T-cell (primary cell): ENCODE measurements around the gene CBR3. TPM values are rescaled to one million over a fixed set of nuclear protein-coding genes. Genes with fewer than 3 reads are reported as not detected.
A peak's percentile ranks its signal among the peaks of the same experiment; 100 is the strongest.

ENCODE experiments used
- ATAC-seq, 4 experiments: fragments of 200-7000 bp in 3 of 4; fragments of 150-1000 bp in 1 of 4; cut with Tn5 transposase; replicated peaks in 1 of 4; 1 replicate in 3 of 4; 2 replicates in 1 of 4; pipeline ENCODE4 v1.10.0; 2021; ENCODE audit warnings: moderate library complexity in 3 of 4, mild to moderate bottlenecking in 2 of 4, moderate number of reproducible peaks in 1 of 4
- CTCF ChIA-PET, 2 donors: fragments of 300-600 bp; sonication (Branson Sonifier 250); formaldehyde crosslinking; loops; one replicate each; lab custom pipeline; 2022; ENCODE audit warnings: antibody characterized with exemption in 2 of 2; lab: Charles Lee
- POLR2A ChIA-PET, 2 donors: fragments of 300-600 bp; sonication (Branson Sonifier 250); formaldehyde crosslinking; loops; one replicate each; lab custom pipeline; 2022; ENCODE audit warnings: antibody characterized with exemption in 2 of 2; lab: Charles Lee
- DNase-seq, 35 experiments: peaks; one replicate each; pipeline versions ENCODE4 v3.0.0 to v3.0.0-alpha.2; 2013 to 2023
- H3K27ac ChIP-seq: one replicate; pipeline ENCODE4 v1.5.1; 2013; ENCODE audit warnings: low read length
- H3K27me3 ChIP-seq, 2 experiments: replicated peaks in 1 of 2; 1 replicate in 1 of 2; 2 replicates in 1 of 2; pipeline versions ENCODE4 v1.6.1 to v1.7.0; 2013; ENCODE audit warnings: low read length in 1 of 2, mixed read lengths in 1 of 2; ENCODE audit not compliant: control insufficient read depth in 2 of 2, insufficient read depth in 2 of 2; ENCODE audit errors: extremely low read depth in 1 of 2
- H3K36me3 ChIP-seq, 2 donors: 1 replicate in 1 of 2; 2 replicates in 1 of 2; pipeline versions ENCODE4 v1.6.1 to v1.7.0; 2013; ENCODE audit warnings: low read length in 1 of 2; ENCODE audit not compliant: control insufficient read depth in 2 of 2, insufficient read depth in 1 of 2; ENCODE audit errors: extremely low read depth in 1 of 2
- H3K4me1 ChIP-seq, 2 experiments: 1 replicate in 1 of 2; 2 replicates in 1 of 2; pipeline versions ENCODE4 v1.6.1 to v1.7.0; 2013; ENCODE audit warnings: low read length in 2 of 2, mixed read lengths in 1 of 2; ENCODE audit not compliant: insufficient read depth in 2 of 2, control insufficient read depth in 1 of 2; ENCODE audit errors: extremely low read depth in 1 of 2
- H3K4me3 ChIP-seq, 2 donors: 1 replicate in 1 of 2; 2 replicates in 1 of 2; pipeline versions ENCODE4 v1.5.1 to v1.7.0; 2013; ENCODE audit warnings: mild to moderate bottlenecking in 2 of 2, low read length in 1 of 2, moderate library complexity in 1 of 2; ENCODE audit not compliant: control insufficient read depth in 1 of 2; ENCODE audit errors: extremely low read depth in 1 of 2
- H3K9me3 ChIP-seq: 2 replicates; pipeline ENCODE4 v1.7.0; 2013
- H3K27ac Mint-ChIP-seq, 2 donors: one replicate each; pipeline ENCODE4 v1.8.0; 2020 to 2021; ENCODE audit warnings: mild to moderate bottlenecking in 2 of 2, mixed read lengths in 2 of 2
- H3K27me3 Mint-ChIP-seq, 2 donors: one replicate each; pipeline ENCODE4 v1.8.0; 2021 to 2022; ENCODE audit warnings: mixed read lengths in 2 of 2
- H3K36me3 Mint-ChIP-seq: one replicate; pipeline ENCODE4 v1.8.0; 2021; ENCODE audit warnings: mixed read lengths
- H3K4me1 Mint-ChIP-seq, 3 donors: one replicate each; pipeline ENCODE4 v1.8.0; 2020 to 2022; ENCODE audit warnings: mixed read lengths in 3 of 3, mild to moderate bottlenecking in 1 of 3
- H3K4me3 Mint-ChIP-seq, 3 donors: one replicate each; pipeline ENCODE4 v1.8.0; 2020 to 2022; ENCODE audit warnings: mild to moderate bottlenecking in 3 of 3, mixed read lengths in 3 of 3, moderate library complexity in 3 of 3
- H3K9me3 Mint-ChIP-seq, 3 donors: one replicate each; pipeline ENCODE4 v1.8.0; 2020 to 2022; ENCODE audit warnings: mixed read lengths in 3 of 3
- WGBS: methylation state at CpG from one replicate; pipeline ENCODE4 v1.1.5; 2013; ENCODE audit warnings: missing lambda C conversion rate; ENCODE audit not compliant: insufficient coverage; 5-methylcytosine and 5-hydroxymethylcytosine counted together
- total RNA-seq, 35 experiments: library from RNA in 6 of 35; stranded (reverse) in 6 of 35; fragments of 120-200 nt in 1 of 35; gene quantifications; one replicate each; pipeline versions ENCODE4 v1.2.1 to v1.2.4 and lab custom pipeline; 2013 to 2026

Gene CBR3
- total RNA-seq (10 to 100 TPM in 2 of 5 donors, 1 to 10 TPM in 2, under 1 TPM in 1; 0.85 to 16.1 (median 8.1) TPM), total RNA-seq (lab: John Stamatoyannopoulos, UW) (1.7 to 16.7 (median 4.8) reads per million in 29 experiments)
- 8.5 TPM for total RNA-seq (2013)

DNA sequence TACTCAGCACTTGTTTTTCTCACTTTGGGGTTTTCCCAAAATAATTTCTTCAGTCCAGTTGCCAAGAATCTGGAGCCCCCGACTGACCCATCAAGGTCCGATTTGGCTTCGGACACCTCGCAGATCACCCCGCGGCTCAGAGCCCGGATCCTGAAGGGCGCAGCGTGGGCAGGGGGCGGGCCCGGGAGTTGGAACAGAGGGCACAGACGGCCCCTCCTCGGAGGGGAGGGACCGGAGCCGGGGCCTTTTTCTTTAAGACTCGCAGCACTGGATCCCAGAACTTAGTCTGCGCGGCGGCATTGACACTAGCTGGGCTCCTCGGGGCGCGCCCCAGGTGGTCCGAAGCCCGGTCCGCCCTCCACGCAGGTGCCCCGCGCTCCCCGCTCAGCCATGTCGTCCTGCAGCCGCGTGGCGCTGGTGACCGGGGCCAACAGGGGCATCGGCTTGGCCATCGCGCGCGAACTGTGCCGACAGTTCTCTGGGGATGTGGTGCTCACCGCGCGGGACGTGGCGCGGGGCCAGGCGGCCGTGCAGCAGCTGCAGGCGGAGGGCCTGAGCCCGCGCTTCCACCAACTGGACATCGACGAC lies at the start of gene CBR3:
CBR3 (plus strand) TSS at position 277 of the 588 bp plus-strand sequence; CDS start at position 391, 114 bp downstream.
- H3K4me1 Mint-ChIP-seq = peaks cover 23 to 28% (median 27%) of the 10 kb centered on the region in 3 donors
- no peaks in the 10 kb centered on the region for H3K27me3 Mint-ChIP-seq
- H3K36me3 Mint-ChIP-seq = peaks cover 3% of the 10 kb centered on the region
- POLR2A ChIA-PET = interaction anchor here in 1 of 2 donors (0.8 kb wide), 1 partner anchor 164 kb away, joined by 3 read pairs; no protein-coding TSS in a partner anchor
- no peaks in the 10 kb centered on the region for H3K9me3 Mint-ChIP-seq
- Histone ChIP-seq H3K27ac (peak within 1 kb of the TSS; percentile 49), H3K27me3 (peaks cover 0 to 8% of the 10 kb centered on the region in 2 experiments), H3K9me3 (no peaks in the 10 kb centered on the region), H3K4me1 (peaks cover 4 to 28% of the 10 kb centered on the region in 2 experiments), H3K36me3 (no peaks in the 10 kb centered on the region), H3K4me3 (peak within 1 kb of the TSS; percentile 76 to 85)
- peak within 1 kb of the TSS; percentile 86 to 95 (median 90) for H3K4me3 Mint-ChIP-seq
- under 1% methylated on average over 53 of the region's 53 CpGs for WGBS
- peak in 26 of 35 experiments; percentile 22 to 63 (median 37) for DNase-seq
- CTCF ChIA-PET = no interaction called here
- peak within 1 kb of the TSS; percentile 89 to 91 for H3K27ac Mint-ChIP-seq
- peak; percentile 48 to 59 (median 55) for ATAC-seq

GRCh38 chr21:36087362-36088138 lies 47.3 kb upstream of the CBR3 start:
- no peak overlapping the region for H3K4me3 ChIP-seq

GRCh38 chr21:36089946-36090345 lies 44.9 kb upstream of the CBR3 start:
- ATAC-seq = no peak
- CTCF ChIA-PET = no interaction called here
- no CpG with 5 or more reads among the region's 3 CpGs for WGBS

More at GRCh38 chr21:36087362-36088138, 47.3 kb upstream of the CBR3 start:
- ATAC-seq (no peak), DNase-seq (no peak)
- Mint-ChIP-seq H3K9me3 (no peaks in the 10 kb centered on the region), H3K27me3 (no peaks in the 10 kb centered on the region), H3K4me1 (peaks cover 4 to 14% (median 12%) of the 10 kb centered on the region in 3 donors), H3K4me3 (no peak overlapping the region), H3K36me3 (no peaks in the 10 kb centered on the region), H3K27ac (no peak overlapping the region)
- H3K4me1 ChIP-seq = no peaks in the 10 kb centered on the region
- no peaks in the 10 kb centered on the region for H3K36me3 ChIP-seq
- POLR2A ChIA-PET = no interaction called here
- no peaks in the 10 kb centered on the region for H3K9me3 ChIP-seq
- no peak overlapping the region for H3K27ac ChIP-seq
- H3K27me3 ChIP-seq = no peaks in the 10 kb centered on the region
- WGBS = no CpG with 5 or more reads among the region's 6 CpGs
- CTCF ChIA-PET = interaction anchor here in 1 of 2 donors (0.5 kb wide), 1 partner anchor 51 kb away, joined by 4 read pairs; no protein-coding TSS in a partner anchor

DNA sequence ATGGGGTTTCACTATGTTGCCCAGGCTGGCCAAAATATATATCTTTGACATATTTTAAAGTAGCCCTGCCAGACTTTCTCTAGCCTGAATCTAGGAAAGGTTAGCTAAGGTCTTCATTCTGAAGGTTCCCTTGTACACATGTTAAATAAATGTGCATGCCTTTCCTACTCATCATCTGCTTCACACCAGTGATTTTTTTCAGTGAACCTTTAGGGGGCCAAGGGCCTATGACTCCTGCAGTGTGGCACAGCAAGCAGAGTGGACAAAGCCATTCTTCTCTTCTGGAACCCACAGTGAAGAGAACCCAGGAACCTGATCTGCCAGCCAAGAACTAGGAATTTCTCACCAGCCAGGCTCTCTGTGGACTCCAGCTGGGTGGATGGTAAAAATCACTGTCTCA lies 42.2 kb upstream of the CBR3 start:
- peaks cover 6 to 13% (median 7%) of the 10 kb centered on the region in 3 donors for H3K9me3 Mint-ChIP-seq
- Histone ChIP-seq H3K36me3 (no peaks in the 10 kb centered on the region), H3K9me3 (no peaks in the 10 kb centered on the region), H3K27me3 (peaks cover 0 to 16% of the 10 kb centered on the region in 2 experiments), H3K4me3 (no peak overlapping the region), H3K4me1 (no peaks in the 10 kb centered on the region), H3K27ac (no peak overlapping the region)
- peaks cover 4 to 10% of the 10 kb centered on the region in 2 donors for H3K27me3 Mint-ChIP-seq
- H3K27ac Mint-ChIP-seq = no peak overlapping the region
- H3K36me3 Mint-ChIP-seq = peaks cover 6% of the 10 kb centered on the region
- ChIA-PET POLR2A (no interaction called here), CTCF (no interaction called here)
- H3K4me3 Mint-ChIP-seq = no peak overlapping the region
- no peak for ATAC-seq
- H3K4me1 Mint-ChIP-seq = no peaks in the 10 kb centered on the region
- DNase-seq = no peak

More at GRCh38 chr21:36089946-36090345, 44.9 kb upstream of the CBR3 start:
- POLR2A ChIA-PET = no interaction called here
- Mint-ChIP-seq H3K27me3 (peaks cover 4 to 10% of the 10 kb centered on the region in 2 donors), H3K36me3 (peaks cover 6% of the 10 kb centered on the region), H3K4me1 (peaks cover 4 to 14% (median 12%) of the 10 kb centered on the region in 3 donors), H3K27ac (no peak overlapping the region), H3K9me3 (peaks cover 6 to 13% (median 7%) of the 10 kb centered on the region in 3 donors), H3K4me3 (no peak overlapping the region)
- Histone ChIP-seq H3K27ac (no peak overlapping the region), H3K4me3 (no peak overlapping the region), H3K36me3 (no peaks in the 10 kb centered on the region), H3K27me3 (peaks cover 0 to 14% of the 10 kb centered on the region in 2 experiments), H3K4me1 (no peaks in the 10 kb centered on the region), H3K9me3 (no peaks in the 10 kb centered on the region)
- DNase-seq = no peak

DNA sequence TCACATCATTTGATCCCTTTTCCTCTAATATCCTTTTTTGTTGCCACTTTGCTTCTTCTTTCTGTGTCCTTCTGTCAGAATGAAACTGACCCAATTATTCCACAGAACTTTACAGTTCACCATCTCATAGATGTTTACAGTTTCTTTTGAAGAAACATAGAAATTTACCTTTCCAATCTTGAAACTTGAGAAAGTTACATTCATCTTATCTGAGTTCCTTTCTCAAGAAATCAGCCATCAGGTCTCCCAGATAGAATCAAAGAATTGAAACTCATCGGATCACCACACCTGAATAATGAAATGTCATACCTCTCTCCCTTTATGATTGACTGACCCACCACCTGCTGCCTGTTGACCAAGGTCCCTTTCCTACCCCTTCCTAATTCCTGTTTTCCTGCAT lies 41.4 kb upstream of the CBR3 start:
- Mint-ChIP-seq H3K27me3 (peaks cover 4 to 10% of the 10 kb centered on the region in 2 donors), H3K27ac (no peak overlapping the region), H3K4me1 (no peaks in the 10 kb centered on the region), H3K4me3 (no peak overlapping the region), H3K9me3 (peaks cover 6 to 13% (median 7%) of the 10 kb centered on the region in 3 donors), H3K36me3 (peaks cover 6% of the 10 kb centered on the region)
- no peak for ATAC-seq
- no peaks in the 10 kb centered on the region for H3K9me3 ChIP-seq
- no peaks in the 10 kb centered on the region for H3K36me3 ChIP-seq
- CTCF ChIA-PET = interaction anchor here in 1 of 2 donors (1.2 kb wide), 1 partner anchor 10 kb away, joined by 3 read pairs; no protein-coding TSS in a partner anchor
- no peak overlapping the region for H3K4me3 ChIP-seq
- no peak for DNase-seq
- no CpG with 5 or more reads among the region's 1 CpG for WGBS
- H3K27ac ChIP-seq = no peak overlapping the region
- no peaks in the 10 kb centered on the region for H3K4me1 ChIP-seq
- H3K27me3 ChIP-seq = peaks cover 0 to 16% of the 10 kb centered on the region in 2 experiments
- POLR2A ChIA-PET = interaction anchor here in 1 of 2 donors (0.5 kb wide), 1 partner anchor 19 kb away, joined by 3 read pairs; no protein-coding TSS in a partner anchor
